NCI-H526 treated with DMSO at 0.1 percent for 48 hours (cell line): ENCODE results near the gene PRKAR2A.
"Not testable (repeated sequence)": the region's sequence is repeated elsewhere in the genome, so short reads cannot be mapped to it uniquely, and the experiment has no call there.

Experiments used
- DNase-seq: peaks from one replicate; lab custom pipeline; 2025; lab: John Stamatoyannopoulos, UW

Gene PRKAR2A

DNA sequence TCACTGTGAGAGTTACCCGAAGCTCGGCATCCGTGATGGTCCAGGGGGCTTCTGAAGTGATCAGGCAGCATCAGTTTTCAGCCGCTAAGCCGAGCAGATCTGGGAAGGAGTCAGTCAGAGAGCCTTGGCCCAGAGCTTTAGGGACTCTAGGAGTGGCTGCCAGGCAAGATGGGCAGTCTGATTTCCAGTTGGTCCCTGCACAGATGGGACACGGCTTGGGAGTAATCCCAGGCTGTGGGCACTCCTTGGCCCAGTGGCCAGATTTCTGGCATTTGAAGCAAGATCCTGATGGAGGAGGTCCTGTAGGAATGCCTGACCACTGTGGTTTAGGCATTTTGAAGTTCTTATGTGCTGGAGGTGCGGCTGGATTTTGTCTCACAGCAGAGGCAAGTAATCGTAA lies 120.2 kb downstream of the PRKAR2A start:
- DNase-seq: no peak

DNA sequence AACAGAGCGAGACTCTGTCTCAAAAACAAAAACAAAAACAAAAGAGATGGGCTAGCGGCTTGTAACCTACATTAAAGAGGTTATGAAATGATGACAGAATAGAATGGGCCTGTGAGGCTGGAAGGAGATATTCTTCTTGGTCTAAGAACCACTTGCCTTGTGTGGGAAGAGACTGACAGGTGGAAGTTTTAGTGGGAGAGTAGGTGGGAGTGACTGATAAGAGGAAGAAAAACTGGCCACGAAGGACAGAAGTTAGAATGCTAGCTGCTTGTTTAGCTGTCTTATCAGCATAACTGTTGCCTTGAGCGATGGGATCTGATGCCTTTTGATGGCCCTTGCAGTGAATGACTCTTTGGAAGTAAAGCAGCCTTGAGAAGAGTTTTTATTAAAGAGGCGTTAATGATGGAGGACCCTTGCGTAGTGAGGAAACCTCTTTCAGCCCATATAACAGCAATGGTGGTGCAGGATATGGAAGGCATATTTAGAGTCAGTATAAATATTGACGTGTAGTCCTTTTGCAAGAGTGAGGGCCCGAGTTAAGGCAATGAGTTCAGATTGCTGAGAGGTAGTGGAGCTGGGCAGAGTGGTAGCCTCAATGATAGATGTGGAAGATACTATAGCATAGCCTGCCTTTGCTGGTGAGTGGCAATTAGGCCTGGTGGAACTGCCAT lies 122.4 kb downstream of the PRKAR2A start:
- DNase-seq: not testable (repeated sequence)

DNA sequence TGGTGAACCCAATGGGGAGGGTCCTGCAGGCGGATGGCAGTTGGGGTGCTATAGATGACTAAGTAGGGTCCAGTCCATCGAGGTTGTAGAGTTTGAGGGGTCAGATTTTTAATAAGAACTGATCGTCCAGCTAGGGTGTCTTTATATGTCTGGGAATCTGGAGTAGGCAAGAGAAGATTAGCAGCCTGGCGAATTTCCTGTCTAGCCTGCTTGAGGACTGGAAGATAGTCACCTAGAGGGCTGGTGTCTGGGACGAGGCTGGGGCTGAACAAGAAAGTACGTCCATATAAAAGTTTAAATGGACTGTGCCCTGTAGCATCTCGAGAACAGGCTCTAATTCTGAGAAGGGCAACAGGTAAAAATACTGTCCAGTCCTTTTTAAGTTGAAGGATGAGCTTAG lies 123.9 kb downstream of the PRKAR2A start:
- no peak for DNase-seq

DNA sequence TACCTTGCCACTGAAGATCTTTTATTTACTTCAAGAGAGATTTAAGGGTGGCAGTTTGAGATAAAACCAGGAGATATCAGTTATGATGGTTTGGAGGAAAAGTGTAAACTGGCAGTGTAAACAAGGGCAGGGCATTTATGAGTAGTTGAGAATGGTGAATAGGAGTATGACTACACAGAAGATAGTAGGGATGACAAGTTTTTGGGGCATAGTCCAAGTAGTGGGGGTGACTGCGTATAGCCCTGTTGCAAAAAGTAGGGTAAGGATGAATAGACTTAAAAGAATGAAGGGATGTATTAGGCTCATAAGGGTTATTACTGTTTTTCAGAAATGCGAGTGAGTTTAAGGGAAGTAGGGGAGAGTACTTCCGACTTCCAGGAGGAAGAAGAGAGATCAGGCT lies 124.4 kb downstream of the PRKAR2A start:
- not testable (repeated sequence) for DNase-seq

DNA sequence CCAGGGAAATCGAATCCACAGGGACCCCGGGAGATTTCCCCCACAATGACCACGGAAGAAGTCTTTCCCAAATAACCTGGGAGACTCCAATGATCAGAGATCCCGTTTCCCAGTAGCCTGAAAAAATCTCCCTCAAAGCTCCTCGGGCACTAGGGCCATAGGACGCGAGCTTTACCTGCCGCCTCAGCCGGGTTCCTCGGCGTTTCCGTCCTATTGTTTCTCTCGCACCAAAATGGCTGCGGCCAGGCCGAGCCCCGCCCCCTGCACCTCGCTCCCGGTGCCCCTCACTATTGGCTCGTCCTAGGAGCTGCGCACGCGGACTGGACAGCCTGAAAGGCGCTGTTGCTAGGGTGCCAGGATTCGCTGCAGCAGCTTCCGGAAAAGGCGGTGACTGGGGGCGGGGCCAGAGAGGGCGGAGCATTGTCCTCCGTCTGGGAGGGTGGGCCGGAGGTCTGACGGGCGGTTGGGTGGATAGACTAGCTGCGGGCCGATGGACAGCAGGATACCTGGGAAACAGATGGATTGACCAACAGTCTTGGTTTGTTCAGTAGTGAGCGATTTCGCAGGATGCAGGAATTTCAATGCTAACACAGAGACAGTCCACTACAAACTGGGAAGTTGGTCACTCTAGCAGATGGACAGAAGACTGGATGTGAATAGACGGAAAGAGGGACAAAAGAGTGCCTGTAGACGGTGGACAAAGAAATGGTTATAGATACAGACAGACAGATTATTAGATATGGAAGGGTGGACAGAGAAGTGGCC lies 130.5 kb downstream of the PRKAR2A start, which contains the start of gene IP6K2:
IP6K2 (minus strand) TSS at position 240 of the 765 bp plus-strand sequence. CDS start 21,930 bp downstream, outside the sequence.
- DNase-seq: peak; percentile 95

DNA sequence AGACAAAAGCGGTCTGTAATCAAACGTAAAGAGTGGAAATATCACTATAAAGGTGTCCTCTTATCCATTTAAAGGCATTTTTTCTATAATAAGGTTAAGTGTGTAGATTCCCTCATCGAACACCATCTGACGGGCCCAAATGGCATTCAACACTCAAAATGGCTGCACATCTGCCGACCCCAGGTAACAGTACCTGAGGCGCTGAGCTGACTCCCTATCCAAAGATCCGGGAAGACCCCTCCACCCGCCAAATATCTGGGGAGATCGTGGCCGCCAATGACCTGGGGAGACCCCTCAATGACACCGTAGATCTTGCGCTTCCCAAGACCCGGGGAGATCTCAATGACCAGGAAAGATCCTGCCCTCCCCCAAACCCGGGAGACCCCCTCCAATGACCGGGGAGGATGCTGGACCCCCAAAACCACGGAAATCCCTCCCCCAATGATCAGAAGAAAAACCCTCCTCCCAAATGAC lies 131.1 kb downstream of the PRKAR2A start:
- DNase-seq: no peak

DNA sequence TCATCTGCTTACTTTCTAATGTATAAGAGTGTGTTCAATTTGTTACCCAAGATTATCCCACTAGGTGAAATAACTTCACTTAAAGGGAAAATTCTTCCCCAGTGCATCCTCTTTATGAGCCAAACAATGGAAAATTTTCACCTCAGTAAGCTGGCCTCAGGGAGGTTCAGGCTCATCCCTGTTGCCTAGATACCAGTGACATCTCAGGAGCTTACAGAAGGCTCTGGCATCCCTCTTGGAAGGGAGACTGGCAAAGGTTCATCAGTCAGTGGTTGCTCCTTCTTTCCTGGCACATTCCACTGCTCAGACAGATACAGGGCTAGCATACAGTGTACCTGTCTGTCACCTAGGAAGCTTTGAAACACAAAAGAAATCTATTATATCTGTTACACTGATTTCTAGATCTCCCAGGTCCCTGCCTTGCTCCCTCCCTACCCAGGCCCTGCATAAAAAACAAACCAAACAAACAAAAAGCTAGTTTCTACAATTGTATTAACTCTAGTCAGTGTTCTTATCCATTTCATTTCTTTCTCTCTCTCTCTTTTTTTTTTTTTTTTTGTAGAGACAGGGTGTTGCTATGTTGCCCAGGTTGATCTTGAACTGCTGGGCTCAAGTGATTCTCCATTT lies 132.4 kb downstream of the PRKAR2A start:
- DNase-seq: no peak

DNA sequence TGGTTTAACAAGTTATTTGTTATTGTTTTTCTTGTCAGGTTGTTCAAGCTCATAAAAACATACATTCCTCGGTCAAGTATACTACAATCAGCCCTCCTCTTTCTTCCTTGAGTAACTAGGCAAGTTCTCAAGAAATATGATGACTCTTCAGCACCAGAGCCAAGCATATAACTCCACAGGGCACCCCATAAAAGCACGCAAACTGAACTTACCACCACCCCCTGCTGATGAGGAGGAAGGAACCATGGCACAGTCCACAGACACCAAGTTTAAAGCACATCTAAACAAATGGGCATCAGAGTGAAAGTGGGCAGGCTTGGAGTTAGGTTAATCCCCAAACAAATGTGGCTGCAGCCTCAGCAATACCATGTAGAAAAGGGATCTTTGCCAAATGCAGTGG lies 135.9 kb downstream of the PRKAR2A start:
- DNase-seq: no peak

DNA sequence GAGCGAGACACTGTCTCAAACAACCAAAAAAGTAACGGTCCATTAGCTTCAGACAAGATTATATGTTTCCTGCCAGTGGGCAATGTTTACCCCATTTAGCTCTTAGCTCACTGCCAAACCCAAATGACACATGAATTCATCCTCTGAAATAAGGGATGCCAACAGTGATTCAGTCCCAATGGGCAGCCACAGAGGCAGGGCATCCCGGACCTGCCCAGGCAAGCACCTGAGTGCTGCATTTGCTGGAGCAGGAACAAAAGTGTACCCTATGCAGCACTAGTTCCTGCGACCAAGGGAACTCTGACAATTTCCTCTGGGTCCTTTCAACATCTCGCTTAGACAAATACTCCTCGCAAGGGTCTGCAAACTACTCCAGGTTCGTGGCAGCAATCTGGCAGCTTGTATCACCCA lies 138.6 kb downstream of the PRKAR2A start:
- no peak for DNase-seq

DNA sequence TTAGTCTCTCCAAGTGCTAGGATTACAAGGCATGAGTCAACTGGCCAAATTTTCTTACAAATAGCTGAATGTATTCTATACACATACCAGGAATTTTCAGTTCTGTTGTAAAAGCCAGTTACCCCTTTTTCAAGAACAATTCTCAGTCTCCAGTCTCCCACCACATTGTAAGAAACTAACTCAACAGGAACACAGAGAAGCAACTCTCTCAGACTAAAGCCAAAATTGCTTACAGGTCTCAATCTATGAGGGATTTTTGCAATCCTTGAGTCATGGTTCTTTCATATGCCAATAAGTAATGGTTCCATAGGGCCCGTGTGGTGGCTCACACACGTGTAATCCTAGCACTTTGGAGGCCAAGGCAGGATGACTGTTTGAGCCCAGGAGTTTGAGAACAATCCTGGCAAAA lies 139.2 kb downstream of the PRKAR2A start:
- no peak for DNase-seq

DNA sequence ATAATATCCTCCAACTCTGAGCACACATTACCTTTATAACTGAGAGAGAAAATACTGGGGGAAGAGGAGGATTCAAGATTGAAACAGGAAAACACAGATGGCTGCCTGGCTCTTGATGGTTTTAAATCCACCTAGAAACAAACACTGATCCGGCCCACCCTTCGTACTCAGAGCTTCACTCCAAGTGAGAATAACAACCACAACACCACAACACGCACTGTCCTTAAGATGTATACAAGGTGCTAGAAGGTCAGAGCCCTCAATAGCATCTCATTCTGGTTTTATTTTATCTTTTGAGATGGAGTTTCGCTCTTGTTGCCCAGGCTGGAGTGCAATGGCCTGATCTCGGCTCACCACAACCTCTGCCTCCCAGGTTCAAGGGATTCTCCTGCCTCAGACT lies 140.5 kb downstream of the PRKAR2A start:
- no peak for DNase-seq

DNA sequence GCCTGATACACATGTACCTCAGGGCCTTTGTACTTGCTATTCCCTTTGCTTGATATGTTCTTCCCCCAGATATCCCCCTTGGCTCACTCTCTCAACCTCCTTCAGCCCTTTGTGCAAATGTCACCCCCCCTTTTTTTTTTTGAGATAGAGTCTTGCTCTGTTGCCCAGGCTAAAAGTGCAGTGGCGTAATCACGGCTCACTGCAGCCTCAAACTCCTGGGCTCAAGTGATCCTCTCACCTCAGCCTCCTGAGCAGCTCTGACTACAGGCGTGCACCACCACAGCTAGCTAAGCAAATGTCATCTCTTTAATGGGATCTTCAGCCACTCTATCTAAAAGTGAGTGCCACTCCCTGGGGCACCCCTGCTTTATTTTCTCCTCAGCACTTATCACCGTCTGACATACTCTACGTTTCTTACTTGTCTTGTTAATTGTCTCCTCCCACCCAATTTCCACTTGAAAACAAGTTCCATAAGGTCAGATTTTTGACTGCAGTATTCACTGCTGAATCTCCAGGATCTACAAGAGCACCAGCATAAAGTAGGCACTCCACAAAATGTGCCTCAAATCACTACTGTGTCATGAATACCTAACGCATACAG lies 145.3 kb downstream of the PRKAR2A start:
- DNase-seq: no peak

DNA sequence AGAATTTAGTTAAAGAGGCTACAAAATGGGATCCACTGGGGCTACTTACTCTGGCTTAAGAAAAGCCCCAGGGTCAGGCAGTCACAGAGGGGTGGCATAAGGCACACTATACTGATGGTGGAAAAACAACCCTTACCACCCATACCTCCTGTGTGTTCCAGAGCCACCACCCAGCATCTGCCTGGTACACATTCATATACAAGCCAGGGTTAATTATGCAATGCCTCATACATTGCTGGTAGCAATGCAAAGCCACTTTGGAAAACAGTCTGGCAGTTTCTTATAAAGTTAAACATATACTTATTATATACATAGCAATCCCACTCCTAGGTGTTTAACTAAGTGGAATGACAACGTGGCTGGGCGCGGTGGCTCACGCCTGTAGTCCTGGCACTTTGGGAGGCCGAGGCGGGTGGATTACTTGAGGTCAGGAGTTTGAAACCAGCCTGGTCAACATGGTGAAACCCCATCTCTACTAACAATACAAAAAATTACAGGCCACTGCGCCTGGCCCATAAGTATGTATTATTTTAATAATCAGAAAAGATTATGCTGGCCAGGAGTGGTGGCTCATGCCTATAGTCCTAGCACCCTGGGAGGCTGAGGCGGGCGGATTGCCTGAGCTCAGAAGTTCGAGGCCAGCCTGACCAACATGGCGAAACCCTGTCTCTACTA lies 146.8 kb downstream of the PRKAR2A start:
- no peak for DNase-seq

DNA sequence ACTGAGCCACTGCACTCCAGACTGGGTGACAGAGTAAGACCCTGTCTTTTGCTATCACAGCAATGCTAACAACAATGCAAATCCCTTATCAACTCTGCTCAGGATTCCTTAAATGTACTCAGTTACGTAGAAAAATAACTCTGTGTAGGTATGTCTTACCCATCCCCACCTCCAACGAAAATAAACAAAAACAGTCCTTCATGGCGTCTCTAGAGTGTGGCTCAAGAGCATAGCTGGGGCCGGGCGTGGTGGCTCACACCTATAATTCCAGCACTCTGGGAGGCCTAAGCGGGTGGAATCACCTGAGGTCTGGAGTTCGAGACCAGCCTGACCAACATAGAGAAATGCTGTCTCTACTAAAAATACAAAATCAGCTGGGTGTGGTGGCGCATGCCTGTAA lies 148.8 kb downstream of the PRKAR2A start:
- DNase-seq: no peak

DNA sequence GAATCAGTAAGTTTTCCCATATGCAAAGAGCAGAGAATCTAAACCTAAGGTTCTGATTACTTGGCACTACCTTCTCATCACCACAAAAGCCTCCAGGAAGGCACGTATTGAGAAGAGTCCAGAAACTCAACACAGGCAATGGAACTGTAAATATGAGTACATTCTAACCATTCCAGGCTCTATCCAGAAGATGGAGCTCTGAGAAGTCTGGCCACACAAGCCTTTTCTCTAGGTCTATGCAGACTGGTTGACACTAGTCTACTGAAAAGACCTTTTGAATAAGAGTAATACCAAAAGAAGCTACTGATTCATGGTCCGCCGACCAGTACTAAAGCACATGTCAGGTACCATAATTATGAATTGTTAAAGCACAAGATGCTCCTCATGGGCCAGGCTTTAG lies 149.7 kb downstream of the PRKAR2A start:
- no peak for DNase-seq

DNA sequence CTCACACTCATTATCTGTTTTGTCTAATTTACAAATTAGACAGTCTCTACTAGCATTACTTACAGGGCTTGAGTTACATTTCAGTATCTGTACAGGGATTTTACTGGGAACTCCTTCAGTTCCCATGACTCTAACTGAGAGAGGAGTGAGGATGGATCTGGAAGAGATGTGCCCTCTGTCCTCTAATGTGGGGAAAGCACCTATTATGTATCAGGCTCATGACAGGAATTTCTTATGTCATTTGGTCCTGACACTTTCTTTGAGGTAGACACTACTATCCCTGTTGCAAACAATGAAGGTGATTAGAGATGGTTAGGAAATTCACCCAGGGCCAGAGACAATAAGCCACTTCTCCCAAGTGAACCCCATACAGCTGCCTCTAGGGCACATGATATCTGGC lies 151.1 kb downstream of the PRKAR2A start:
- DNase-seq: no peak
